Measurements from ENCODE around the gene TSPAN4.
A peak's percentile ranks its signal among the peaks of the same experiment; 100 is the strongest.

Gene TSPAN4

DNA sequence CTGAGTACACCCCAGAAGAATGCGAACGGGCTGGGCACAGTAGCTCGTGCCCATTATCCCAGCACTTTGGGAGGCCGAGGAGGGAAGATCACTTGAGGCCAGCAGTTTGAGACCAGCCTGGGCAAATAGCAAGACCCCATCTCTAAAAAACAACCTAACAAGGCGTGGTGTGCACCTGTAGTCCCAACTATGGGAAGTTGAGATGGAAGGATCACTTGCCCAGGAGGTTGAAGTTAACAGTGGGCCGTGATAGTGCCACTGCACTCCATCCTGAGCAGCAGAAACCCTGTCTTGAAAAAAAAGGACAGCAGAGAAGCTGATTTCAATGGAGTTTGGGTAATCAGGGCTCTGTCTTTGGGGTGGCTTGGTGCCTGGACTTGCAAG is 29.6 kb upstream of the TSPAN4 start:
- TF ChIP-seq GABPA (IDR thresholded peaks at IDR 0.05; ENCODE audit: low read depth) = no peak
- TF ChIP-seq, protein P1, sequence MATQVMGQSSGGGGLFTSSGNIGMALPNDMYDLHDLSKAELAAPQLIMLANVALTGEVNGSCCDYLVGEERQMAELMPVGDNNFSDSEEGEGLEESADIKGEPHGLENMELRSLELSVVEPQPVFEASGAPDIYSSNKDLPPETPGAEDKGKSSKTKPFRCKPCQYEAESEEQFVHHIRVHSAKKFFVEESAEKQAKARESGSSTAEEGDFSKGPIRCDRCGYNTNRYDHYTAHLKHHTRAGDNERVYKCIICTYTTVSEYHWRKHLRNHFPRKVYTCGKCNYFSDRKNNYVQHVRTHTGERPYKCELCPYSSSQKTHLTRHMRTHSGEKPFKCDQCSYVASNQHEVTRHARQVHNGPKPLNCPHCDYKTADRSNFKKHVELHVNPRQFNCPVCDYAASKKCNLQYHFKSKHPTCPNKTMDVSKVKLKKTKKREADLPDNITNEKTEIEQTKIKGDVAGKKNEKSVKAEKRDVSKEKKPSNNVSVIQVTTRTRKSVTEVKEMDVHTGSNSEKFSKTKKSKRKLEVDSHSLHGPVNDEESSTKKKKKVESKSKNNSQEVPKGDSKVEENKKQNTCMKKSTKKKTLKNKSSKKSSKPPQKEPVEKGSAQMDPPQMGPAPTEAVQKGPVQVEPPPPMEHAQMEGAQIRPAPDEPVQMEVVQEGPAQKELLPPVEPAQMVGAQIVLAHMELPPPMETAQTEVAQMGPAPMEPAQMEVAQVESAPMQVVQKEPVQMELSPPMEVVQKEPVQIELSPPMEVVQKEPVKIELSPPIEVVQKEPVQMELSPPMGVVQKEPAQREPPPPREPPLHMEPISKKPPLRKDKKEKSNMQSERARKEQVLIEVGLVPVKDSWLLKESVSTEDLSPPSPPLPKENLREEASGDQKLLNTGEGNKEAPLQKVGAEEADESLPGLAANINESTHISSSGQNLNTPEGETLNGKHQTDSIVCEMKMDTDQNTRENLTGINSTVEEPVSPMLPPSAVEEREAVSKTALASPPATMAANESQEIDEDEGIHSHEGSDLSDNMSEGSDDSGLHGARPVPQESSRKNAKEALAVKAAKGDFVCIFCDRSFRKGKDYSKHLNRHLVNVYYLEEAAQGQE (IDR thresholded peaks at IDR 0.05; ENCODE audit: insufficient replicate concordance, low read depth) = no peak
- no peak for TF ChIP-seq SPI1 (IDR thresholded peaks at IDR 0.05; ENCODE audit: borderline replicate concordance, low read depth)
- TF ChIP-seq, protein P2, sequence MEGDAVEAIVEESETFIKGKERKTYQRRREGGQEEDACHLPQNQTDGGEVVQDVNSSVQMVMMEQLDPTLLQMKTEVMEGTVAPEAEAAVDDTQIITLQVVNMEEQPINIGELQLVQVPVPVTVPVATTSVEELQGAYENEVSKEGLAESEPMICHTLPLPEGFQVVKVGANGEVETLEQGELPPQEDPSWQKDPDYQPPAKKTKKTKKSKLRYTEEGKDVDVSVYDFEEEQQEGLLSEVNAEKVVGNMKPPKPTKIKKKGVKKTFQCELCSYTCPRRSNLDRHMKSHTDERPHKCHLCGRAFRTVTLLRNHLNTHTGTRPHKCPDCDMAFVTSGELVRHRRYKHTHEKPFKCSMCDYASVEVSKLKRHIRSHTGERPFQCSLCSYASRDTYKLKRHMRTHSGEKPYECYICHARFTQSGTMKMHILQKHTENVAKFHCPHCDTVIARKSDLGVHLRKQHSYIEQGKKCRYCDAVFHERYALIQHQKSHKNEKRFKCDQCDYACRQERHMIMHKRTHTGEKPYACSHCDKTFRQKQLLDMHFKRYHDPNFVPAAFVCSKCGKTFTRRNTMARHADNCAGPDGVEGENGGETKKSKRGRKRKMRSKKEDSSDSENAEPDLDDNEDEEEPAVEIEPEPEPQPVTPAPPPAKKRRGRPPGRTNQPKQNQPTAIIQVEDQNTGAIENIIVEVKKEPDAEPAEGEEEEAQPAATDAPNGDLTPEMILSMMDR (IDR thresholded peaks at IDR 0.05; ENCODE audit: insufficient read depth, low read length) = no peak
- TF ChIP-seq POLR2AphosphoS5 (IDR thresholded peaks at IDR 0.05; ENCODE audit: low read depth) = no peak
- H3K4me3 ChIP-seq (replicated peaks; ENCODE audit: insufficient read depth, low read length) = no peak overlapping the region
- H3K27me3 ChIP-seq (ENCODE audit: insufficient read depth, poor library complexity, severe bottlenecking) = no peaks in the 10 kb centered on the region
- no peak overlapping the region for H3K27ac ChIP-seq (replicated peaks)
- DNase-seq (ENCODE audit: low read depth in 1 of 2, low spot score in 1 of 2) = no peak

DNA sequence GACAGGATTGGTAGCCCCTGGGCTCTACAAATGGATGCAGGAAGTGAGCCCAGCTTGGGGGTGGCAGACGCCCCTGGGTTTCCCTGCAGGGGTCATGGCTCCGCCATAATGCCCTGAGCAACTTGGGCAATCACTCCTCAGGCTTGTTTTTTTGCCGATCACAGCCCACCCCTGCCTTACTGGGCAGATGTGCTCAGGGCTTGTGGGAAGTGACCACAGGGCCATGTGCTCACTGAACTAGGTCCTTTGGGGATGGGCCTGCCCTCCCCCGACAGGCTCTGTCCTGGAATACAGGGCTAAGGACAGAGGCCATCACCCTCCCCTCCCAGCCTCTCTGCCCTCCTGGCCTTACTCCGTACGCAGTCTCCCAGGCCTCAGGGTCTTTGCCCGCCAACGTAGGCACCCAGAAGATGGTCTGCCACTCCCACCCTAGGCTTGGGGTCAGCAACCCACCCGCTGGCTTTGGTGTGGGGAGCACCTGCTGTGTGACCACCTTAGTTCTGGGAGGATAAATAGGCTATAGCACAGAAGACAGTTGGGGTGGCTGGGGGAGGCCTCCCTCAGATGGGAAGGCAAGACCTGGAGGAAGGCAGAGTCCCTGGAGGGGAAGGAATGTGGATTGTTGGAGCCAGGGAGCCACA is 29.1 kb upstream of the TSPAN4 start:
- Histone ChIP-seq H3K4me3 (replicated peaks; ENCODE audit: insufficient read depth, low read length) (no peak overlapping the region), H3K27ac (replicated peaks) (0 out of 2 replicates have a peak overlapping the region, but pooled peaks have one; percentile 23), H3K27me3 (ENCODE audit: insufficient read depth, poor library complexity, severe bottlenecking) (no peaks in the 10 kb centered on the region)
- no peak for DNase-seq (ENCODE audit: low read depth in 1 of 2, low spot score in 1 of 2)
- no peak for TF ChIP-seq GABPA (IDR thresholded peaks at IDR 0.05; ENCODE audit: low read depth)
- TF ChIP-seq POLR2AphosphoS5 (IDR thresholded peaks at IDR 0.05; ENCODE audit: low read depth) = peak; percentile 79

DNA sequence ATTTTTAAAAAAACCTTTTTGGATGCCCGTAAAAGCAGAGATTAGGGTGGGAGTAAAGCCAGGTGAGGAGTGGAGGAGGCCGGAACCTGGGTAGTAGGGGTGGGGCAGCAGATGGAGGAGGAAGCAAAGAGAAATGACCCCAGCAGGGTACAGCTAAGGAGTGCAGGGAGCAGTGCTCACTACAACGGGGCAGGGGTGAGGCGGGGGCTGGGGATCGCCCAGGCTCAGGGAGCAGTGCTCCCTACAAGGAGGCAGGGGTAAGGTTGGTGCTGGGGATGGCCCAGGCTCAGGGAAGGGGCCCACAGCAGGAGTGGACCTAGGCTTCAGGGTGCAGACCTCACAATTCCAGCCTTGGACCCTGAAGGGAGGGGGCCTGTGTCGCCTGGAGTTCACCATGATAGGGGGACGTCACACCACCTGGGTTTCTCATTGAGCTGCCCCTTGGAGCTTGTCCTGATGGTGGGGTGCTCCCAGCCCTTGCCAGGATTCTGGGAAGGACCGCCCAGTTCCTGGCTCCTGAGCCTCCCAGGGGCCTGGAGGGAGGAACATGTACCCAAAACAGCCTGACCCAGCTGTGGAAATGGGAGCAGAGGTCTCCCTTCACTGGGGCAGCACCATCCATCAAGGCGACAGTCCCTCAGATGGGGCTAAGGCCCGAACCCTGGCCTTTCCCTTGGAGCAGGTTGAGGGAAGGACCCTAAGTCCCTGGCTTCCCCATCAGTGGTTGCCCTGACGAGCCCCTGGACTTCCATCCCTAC is 26.8 kb upstream of the TSPAN4 start:
- Histone ChIP-seq H3K27ac (replicated peaks) (no peak overlapping the region), H3K4me3 (replicated peaks; ENCODE audit: insufficient read depth, low read length) (no peak overlapping the region), H3K27me3 (ENCODE audit: insufficient read depth, poor library complexity, severe bottlenecking) (no peaks in the 10 kb centered on the region)
- no peak for DNase-seq (ENCODE audit: low read depth in 1 of 2, low spot score in 1 of 2)
- TF ChIP-seq, protein P2 (IDR thresholded peaks at IDR 0.05; ENCODE audit: insufficient read depth, low read length) = no peak
- TF ChIP-seq, protein P1 (IDR thresholded peaks at IDR 0.05; ENCODE audit: insufficient replicate concordance, low read depth) = no peak
- TF ChIP-seq SPI1 (IDR thresholded peaks at IDR 0.05; ENCODE audit: borderline replicate concordance, low read depth) = no peak
- TF ChIP-seq POLR2AphosphoS5 (IDR thresholded peaks at IDR 0.05; ENCODE audit: low read depth) = no peak
- TF ChIP-seq GABPA (IDR thresholded peaks at IDR 0.05; ENCODE audit: low read depth) = no peak

DNA sequence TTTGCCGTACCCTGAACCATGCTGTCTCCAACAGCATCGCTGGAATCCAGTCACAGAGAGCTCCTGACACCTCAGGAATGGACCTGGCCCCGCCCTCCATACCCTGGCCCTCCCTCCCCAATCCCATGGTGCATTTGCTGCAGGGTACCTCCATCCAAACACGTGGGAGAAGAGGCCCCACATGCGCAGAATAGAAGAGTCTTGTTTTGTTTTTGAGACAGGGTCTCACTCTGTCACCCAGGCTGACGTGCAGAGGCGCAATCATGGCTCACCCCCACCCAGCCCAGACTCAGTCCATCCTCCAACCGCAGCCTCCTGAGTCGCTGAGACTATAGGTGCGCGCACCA is 26.2 kb upstream of the TSPAN4 start:
- Histone ChIP-seq H3K27me3 (ENCODE audit: insufficient read depth, poor library complexity, severe bottlenecking) (no peaks in the 10 kb centered on the region), H3K4me3 (replicated peaks; ENCODE audit: insufficient read depth, low read length) (no peak overlapping the region), H3K27ac (replicated peaks) (no peak overlapping the region)
- TF ChIP-seq SPI1 (IDR thresholded peaks at IDR 0.05; ENCODE audit: borderline replicate concordance, low read depth) (no peak), GABPA (IDR thresholded peaks at IDR 0.05; ENCODE audit: low read depth) (no peak), POLR2AphosphoS5 (IDR thresholded peaks at IDR 0.05; ENCODE audit: low read depth) (no peak)
- TF ChIP-seq, protein P1 (IDR thresholded peaks at IDR 0.05; ENCODE audit: insufficient replicate concordance, low read depth) = no peak
- TF ChIP-seq, protein P2 (IDR thresholded peaks at IDR 0.05; ENCODE audit: insufficient read depth, low read length) = no peak
- DNase-seq (ENCODE audit: low read depth in 1 of 2, low spot score in 1 of 2) = no peak
